Activated CD8-positive, alpha-beta T cell treated with anti-CD3 and anti-CD28 coated beads for 36 hours (primary cell): ENCODE results near the gene ENDOU. TPM values are rescaled to one million over a fixed set of nuclear protein-coding genes. Genes with fewer than 3 reads are reported as not detected.

ENCODE experiments used
- ATAC-seq: fragments of 200-7000 bp; cut with Tn5 transposase; one replicate; pipeline ENCODE4 v1.10.0; 2021; ENCODE audit warnings: mild to moderate bottlenecking, moderate library complexity
- CTCF ChIA-PET: fragments of 350-600 bp; sonication (Branson Sonifier 250); formaldehyde crosslinking; loops from one replicate; lab custom pipeline; 2021; ENCODE audit warnings: antibody characterized with exemption; lab: Charles Lee
- POLR2A ChIA-PET: fragments of 350-600 bp; sonication (Branson Sonifier 250); formaldehyde crosslinking; loops from one replicate; lab custom pipeline; 2021; ENCODE audit warnings: antibody characterized with exemption; lab: Charles Lee
- DNase-seq: peaks from one replicate; pipeline ENCODE4 v3.0.0-alpha.2; 2020
- H3K27ac Mint-ChIP-seq: one replicate; pipeline ENCODE4 v1.8.0; 2021; ENCODE audit warnings: mild to moderate bottlenecking, mixed read lengths
- H3K27me3 Mint-ChIP-seq: one replicate; pipeline ENCODE4 v1.8.0; 2021; ENCODE audit warnings: mixed read lengths
- H3K36me3 Mint-ChIP-seq: one replicate; pipeline ENCODE4 v1.8.0; 2021; ENCODE audit warnings: low read depth, mixed read lengths
- H3K4me1 Mint-ChIP-seq: one replicate; pipeline ENCODE4 v1.8.0; 2021; ENCODE audit warnings: low read depth, mixed read lengths
- H3K4me3 Mint-ChIP-seq: one replicate; pipeline ENCODE4 v1.8.0; 2021; ENCODE audit warnings: mild to moderate bottlenecking, moderate library complexity, mixed read lengths
- H3K9me3 Mint-ChIP-seq: one replicate; pipeline ENCODE4 v1.8.0; 2021; ENCODE audit warnings: mixed read lengths
- intact Hi-C: fragments of 100-400 bp; cut with micrococcal nuclease; formaldehyde crosslinking; loops from one replicate; pipeline ENCODE4 v1.10.0; 2022
- total RNA-seq, 2 experiments: library from RNA; stranded (reverse); gene quantifications; one replicate each; pipeline ENCODE4 v1.2.3, GENCODE V29; 2021
- TF ChIP-seq, protein P1 (sequence below): fragments of 200-600 bp; IDR thresholded peaks from one replicate; pipeline ENCODE4 v1.8.0; 2022; ENCODE audit warnings: antibody characterized with exemption, mild to moderate bottlenecking

The ENDOU gene
- total RNA-seq, 2 experiments from 2014 or later, result not detected

DNA sequence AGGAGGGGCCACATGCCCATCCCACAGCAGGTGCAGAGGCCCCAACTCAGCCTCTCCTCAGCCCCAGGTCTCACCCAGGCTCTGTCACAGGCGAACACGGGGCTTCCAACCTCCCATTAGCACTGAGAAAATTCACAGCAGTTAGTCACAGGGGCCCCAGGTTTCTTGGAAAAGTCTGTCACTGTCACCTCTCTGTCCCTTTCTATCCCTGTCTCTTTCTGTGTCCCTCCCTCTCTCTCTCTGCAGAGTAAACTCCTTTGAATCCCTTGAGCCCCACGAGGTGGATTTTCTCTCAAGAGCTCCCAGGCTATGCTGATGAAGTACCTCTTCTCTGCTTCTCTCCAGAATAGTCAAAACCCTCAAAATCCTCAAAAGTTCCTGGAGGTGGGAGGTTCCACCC, 14.0 kb upstream of the ENDOU start:
- no peak overlapping the region for H3K27ac Mint-ChIP-seq
- TF ChIP-seq, protein P1, sequence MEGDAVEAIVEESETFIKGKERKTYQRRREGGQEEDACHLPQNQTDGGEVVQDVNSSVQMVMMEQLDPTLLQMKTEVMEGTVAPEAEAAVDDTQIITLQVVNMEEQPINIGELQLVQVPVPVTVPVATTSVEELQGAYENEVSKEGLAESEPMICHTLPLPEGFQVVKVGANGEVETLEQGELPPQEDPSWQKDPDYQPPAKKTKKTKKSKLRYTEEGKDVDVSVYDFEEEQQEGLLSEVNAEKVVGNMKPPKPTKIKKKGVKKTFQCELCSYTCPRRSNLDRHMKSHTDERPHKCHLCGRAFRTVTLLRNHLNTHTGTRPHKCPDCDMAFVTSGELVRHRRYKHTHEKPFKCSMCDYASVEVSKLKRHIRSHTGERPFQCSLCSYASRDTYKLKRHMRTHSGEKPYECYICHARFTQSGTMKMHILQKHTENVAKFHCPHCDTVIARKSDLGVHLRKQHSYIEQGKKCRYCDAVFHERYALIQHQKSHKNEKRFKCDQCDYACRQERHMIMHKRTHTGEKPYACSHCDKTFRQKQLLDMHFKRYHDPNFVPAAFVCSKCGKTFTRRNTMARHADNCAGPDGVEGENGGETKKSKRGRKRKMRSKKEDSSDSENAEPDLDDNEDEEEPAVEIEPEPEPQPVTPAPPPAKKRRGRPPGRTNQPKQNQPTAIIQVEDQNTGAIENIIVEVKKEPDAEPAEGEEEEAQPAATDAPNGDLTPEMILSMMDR, result no peak
- CTCF ChIA-PET, result interaction anchor here (6.4 to 12.5 kb wide), 5 partner anchors 15 to 97 kb away, joined by 92 to 685 read pairs (median 286); partner anchors contain the start of genes ENDOU, RAPGEF3 and SLC48A1

DNA sequence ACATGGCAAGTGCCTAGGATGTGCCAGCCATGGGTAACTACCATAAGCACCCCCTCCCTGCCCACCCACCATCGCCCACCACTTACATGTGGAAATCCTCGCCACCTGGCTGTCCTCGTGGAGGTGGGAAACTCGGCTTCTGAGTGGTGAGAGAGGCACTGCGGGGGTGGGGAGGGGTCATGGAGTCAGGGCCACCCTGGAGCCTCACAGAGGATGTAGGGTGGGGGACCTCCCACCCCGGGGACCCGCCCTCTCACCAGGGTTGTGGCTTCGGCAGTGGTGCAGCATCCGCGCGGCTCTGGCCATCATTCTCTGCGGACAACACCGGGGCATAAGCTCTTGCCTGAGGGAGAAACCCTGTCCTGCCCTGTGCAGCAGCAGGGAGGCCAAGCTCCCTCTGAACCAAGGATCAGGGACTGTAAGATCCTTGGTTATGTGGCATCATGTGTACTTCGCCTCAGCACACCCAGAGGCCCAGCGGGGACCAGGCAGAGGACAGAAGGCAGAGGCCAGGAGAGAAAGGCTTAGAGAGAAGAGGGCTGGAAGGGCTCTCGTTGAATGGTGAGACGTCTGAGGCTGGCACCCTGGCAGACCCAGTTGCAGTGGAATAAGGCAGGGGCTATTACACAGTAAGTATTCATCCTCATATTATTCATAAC, 12.8 kb upstream of the ENDOU start:
- CTCF ChIA-PET, result interaction anchor here (2.8 to 10.6 kb wide), 4 partner anchors 14 to 29 kb away, joined by 14 to 355 read pairs (median 113); partner anchors contain the start of genes ENDOU and RAPGEF3
- no peaks in the 10 kb centered on the region for H3K9me3 Mint-ChIP-seq
- DNase-seq, result no peak
- POLR2A ChIA-PET, result interaction anchor here (1.6 kb wide), 1 partner anchor 42 kb away, joined by 9 read pairs; no protein-coding TSS in a partner anchor
- TF ChIP-seq, protein P1, result no peak
- no peak overlapping the region for H3K4me3 Mint-ChIP-seq
- peaks cover 26% of the 10 kb centered on the region for H3K4me1 Mint-ChIP-seq
- ATAC-seq, result no peak
- H3K36me3 Mint-ChIP-seq, result no peaks in the 10 kb centered on the region
- H3K27me3 Mint-ChIP-seq, result no peaks in the 10 kb centered on the region
- H3K27ac Mint-ChIP-seq, result peak overlapping the region; percentile 16
- intact Hi-C loops, result no loop called here

More for the DNA sequence above, 14.0 kb upstream of the ENDOU start:
- Mint-ChIP-seq H3K36me3 (no peaks in the 10 kb centered on the region), H3K27me3 (no peaks in the 10 kb centered on the region), H3K4me3 (no peak overlapping the region), H3K9me3 (no peaks in the 10 kb centered on the region), H3K4me1 (peaks cover 26% of the 10 kb centered on the region)
- POLR2A ChIA-PET, result interaction anchor here (3.0 kb wide), 1 partner anchor 33 kb away, joined by 11 read pairs; the partner anchor contains the start of gene SLC48A1
- intact Hi-C loops, result no loop called here
- DNase-seq (no peak), ATAC-seq (no peak)

DNA sequence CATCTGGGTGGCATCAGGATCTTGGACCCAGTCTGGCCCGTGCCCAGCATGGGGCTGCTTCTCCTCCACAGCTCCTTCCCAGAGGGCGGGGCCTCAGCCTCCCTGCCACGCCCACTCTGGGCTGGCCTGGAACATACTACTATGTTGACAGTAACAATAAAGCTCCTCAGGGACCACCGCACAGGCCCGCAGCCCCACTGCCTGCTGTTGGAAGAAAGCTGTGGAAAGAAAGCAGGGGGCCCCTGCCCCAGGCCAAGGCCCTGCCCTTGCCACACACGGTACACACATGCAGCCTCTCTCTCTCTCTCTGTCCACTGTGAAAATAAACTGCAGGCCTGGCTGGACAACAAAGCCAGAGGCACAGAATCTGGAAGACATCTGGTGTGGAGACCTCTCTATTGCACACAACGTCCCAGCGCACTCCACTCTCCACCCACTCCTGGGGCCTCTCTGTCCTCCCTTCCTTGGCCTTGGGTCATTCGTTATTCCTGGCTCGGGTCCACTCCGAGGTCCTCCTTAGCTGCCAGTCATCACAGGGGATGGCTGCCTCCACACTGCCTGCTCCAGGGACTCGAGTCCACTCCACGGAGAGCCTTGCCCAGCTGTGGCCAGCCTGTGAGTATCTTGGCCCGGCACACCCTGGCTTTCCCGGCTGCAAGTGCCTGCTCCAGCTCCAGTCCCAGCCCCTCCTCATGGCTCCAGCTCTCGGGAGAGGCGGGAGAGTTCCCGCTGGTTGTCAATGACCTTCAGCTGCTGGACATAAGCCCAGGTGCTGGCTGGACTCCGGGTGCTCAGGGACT, 11.8 kb upstream of the ENDOU start:
- ATAC-seq, result no peak
- DNase-seq, result no peak
- Mint-ChIP-seq H3K36me3 (no peaks in the 10 kb centered on the region), H3K27me3 (no peaks in the 10 kb centered on the region), H3K27ac (no peak overlapping the region), H3K4me1 (peaks cover 23% of the 10 kb centered on the region), H3K9me3 (no peaks in the 10 kb centered on the region), H3K4me3 (no peak overlapping the region)
- intact Hi-C loops, result no loop called here
- TF ChIP-seq, protein P1, result no peak
- ChIA-PET CTCF (interaction anchor here (1.0 to 10.6 kb wide), 7 partner anchors 7 to 101 kb away, joined by 3 to 355 read pairs (median 5); partner anchors contain the start of genes ENDOU, RAPGEF3 and SLC48A1), POLR2A (interaction anchor here (1.3 to 1.6 kb wide), 2 partner anchors 19 to 43 kb away, joined by 3 to 9 read pairs; no protein-coding TSS in a partner anchor)

DNA sequence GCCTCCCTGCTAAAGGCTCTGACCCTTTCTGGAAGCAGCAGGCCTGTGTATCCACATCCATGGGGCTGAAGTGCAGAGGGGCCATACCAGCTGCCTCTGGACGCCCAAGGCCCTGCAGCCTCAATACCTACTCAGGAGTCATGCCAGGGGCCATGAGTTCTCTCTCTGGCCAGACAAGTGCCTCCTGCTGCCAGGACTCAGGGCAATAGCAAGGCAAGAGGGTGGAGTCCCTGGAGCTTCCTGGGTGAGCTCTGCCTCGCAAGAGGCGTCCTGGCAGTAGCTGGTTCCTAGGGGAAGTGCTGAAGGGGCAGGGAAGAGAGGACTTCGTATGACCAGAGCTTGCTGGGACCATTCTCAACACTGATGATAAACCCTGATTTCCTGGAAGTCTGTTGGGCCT, 10.9 kb upstream of the ENDOU start:
- ChIA-PET POLR2A (interaction anchor here (1.2 to 1.6 kb wide), 3 partner anchors 20 to 43 kb away, joined by 3 to 9 read pairs (median 3); no protein-coding TSS in a partner anchor), CTCF (interaction anchor here (0.9 to 10.6 kb wide), 8 partner anchors 8 to 102 kb away, joined by 3 to 355 read pairs (median 5); partner anchors contain the start of genes ENDOU, RAPGEF3 and SLC48A1)
- peaks cover 16% of the 10 kb centered on the region for H3K4me1 Mint-ChIP-seq
- no peaks in the 10 kb centered on the region for H3K9me3 Mint-ChIP-seq
- DNase-seq, result no peak
- no peaks in the 10 kb centered on the region for H3K36me3 Mint-ChIP-seq
- no peak overlapping the region for H3K4me3 Mint-ChIP-seq
- intact Hi-C loops, result no loop called here
- TF ChIP-seq, protein P1, result no peak
- H3K27ac Mint-ChIP-seq, result no peak overlapping the region
- H3K27me3 Mint-ChIP-seq, result no peaks in the 10 kb centered on the region
- no peak for ATAC-seq
